Measurements from ENCODE around the gene DGLUCY.
"Not testable (repeated sequence)": the region's sequence is repeated elsewhere in the genome, so short reads cannot be mapped to it uniquely, and the experiment has no call there.

DGLUCY gene

DNA sequence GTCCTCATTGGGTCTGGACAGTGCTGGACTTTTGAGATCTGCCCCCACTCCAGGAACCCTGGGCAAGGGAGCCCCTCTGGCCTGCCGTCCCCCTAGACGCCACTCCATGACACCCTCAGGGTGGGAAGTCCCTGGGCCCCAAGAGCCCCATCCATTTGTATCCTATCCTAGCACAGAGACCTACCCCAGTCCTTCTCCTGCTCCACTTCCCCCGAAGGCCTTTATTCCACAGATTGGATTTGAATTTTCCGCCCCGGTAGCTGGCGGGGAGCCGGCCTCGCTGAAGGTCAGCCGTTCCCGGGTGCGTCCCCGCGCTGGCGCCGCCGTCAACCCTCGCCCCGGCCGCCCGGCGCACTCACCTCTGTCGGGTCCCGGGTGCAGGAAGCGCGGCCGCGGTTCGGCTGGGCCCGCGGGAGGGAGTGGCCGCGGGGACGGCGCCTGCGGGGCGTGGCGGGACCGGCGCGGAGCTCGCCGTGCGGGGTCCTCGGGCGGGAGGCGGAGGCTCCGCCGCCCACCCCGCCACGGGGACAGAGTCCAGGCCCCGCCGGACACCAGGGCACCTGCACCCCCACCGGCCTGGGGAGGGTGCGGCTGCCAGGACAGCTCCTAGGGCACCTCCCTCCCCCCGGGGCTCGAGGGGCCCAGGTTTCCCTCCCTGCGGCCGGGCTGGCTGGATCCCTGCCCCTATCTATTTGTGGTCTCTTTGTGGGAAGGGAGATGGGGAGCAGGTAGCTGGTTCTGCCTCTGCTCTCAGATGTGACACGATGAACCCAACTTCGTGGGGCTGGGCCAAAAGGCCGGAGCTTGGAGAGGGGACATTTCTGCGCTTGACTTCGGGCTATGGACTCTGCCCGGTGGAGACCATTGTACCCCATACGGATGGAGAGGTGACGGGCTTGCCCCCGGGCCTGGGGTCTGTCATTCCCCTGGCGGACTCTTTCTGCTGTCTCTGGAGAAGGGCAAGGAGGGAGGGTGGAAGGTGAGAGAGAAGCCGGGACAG, 150.6 kb downstream of the DGLUCY start:
- DNase-seq: no peak

DNA sequence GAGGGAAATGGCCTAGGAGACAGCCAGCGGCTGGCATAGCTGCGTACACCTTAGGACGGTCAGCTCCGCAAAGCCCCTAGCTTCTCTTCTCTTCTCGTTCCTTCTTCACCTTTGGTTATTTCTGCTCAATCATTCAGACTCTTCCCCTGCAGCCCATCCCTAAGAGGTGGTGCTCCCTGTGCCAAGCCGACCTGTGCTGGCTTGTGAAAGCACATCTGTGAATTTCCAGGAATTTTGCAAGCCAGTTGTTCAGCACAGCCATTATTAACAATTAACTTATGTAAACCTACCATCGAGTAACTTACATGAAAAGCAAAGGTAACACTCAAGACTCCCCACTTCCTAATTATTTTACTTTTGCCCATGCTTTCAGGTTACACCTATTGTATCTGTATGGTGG, 151.5 kb downstream of the DGLUCY start:
- no peak for DNase-seq

DNA sequence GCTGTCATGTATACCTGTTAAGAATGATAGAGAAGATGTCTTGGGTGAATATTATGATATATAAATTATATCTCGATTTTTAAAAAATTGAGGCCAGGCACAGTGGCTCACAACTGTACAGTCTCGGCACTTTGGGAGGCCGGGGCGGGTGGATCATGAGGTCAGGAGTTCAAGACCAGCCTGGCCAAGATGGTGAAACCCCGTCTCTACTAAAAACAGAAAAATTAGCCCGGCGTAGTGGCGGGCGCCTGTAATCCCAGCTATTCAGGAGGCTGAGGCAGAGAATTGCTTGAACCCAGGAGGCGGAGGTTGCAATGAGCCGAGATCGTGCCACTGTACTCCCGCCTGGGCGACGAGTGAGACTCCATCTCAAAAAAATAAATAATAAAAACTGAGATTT, 152.4 kb downstream of the DGLUCY start:
- DNase-seq: not testable (repeated sequence)

DNA sequence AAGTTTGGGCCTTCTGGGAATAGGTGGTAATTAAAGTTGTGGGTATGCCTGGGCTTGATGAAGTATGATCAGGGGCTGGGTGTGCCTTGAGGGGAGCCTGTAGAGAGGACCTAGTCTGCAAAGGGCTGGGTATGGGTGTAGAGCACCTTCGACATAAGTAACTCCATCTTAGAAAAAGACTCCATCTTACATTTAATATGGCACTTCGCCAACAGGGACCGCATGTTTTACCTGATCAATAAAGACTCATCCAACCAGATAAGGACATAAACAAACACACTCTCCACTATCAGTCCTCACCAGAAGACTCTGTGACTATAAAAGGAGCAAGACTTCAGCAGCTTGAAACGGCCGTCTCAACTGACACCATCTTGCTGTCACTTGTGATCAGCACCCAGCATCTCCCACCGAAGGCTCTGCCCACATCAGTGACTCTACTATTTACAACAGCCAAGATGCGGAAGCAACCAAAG, 154.1 kb downstream of the DGLUCY start:
- no peak for DNase-seq

DNA sequence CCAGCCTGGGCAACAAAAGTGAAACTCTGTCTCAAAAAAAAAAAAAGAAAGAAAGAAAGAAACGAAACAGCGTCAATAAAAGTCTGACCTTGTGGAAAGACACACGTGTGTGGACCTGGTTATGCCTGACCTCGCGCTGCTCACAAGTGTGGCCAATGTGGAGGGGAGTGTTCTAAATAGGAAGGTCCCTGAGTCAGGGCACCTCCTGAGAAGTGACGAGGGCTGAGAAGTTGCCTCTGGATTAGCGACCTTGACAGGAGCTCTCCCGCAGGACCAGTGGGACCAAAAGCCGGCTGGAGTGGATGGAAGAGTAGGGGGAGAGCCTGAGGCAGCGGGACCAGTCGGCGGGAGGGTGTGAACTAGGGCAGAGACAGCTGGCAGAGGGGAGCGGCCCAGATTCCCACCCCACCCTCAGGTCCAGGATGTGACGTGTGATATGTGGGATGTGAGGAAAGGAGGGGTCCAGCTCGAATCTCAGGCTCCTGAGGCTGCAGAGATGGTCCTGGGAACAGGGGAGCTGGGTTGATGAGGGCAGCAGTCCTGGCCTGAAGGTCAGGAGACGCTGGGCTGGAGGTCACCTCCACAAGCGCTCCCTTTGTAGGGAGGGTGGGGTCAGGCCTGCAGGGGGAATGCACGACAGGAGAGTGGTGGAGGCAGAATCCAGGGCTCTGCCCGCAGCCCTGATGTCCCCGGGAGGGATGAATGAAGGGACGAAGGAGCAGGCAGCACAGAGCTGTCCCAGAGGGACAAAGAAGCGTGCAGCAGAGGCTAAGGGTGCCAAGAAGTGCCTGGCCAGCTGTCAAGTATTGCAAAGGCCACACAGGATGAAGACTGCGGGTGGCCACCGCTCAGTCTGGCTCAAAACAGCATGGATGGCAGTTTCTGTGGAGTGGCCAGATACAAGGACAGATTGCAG, 155.5 kb downstream of the DGLUCY start:
- DNase-seq: no peak

DNA sequence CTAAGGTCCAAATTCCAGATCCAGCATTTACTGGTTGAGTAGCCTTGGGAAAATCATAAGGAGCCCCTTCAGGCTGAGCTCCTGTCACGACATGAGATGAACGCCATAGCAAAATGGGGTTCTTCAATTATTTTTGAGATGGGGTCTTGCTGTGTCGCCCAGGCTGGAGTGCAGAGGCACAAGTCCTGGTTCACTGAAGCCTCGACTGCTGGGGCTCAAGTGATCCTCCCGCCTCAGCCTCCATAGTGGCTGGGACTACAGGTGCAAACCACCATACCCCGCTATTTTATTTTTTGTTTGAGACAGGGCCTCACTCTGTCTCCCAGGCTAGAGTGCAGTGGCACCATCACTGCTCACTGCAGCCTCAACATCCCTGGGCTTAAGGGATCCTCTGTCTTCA, 156.3 kb downstream of the DGLUCY start:
- no peak for DNase-seq

DNA sequence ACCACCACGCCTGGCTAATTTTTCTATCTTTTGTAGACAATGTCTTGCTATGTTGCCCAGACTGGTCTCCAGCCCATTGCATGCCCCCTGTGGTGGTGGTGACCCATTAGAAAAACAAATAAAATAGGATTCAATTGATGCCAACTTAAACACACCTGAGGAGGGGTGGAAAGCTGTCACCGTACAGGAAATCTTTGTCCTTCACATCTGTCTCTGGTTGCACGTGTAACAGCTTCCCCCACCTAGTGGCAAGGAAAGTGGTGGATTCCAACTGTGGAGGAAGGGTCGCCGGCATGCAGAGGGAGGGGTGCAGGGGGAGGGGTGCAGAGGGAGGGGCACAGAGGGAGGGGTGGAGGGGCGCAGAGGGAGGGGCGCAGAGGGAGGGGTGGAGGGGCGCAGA, 156.7 kb downstream of the DGLUCY start:
- no peak for DNase-seq

DNA sequence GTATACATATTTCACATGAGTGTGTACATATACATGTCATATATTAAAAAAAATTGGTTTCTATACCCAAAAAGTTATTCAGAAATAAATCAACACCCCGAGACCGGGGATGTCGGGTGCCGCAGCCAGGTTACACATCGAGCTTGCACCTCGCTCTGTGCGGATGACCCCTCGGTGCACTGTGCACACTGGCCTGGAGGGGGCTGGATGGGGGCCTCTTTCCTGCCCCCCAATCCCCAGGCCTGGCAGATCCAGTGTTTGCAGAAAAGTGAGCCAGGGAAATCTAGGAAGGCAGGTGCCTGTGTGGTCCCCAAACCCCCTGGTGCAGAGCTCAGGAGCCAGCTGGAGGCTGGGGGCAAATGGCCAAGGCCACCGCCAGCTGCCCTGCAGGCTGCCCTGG, 157.8 kb downstream of the DGLUCY start:
- no peak for DNase-seq

DNA sequence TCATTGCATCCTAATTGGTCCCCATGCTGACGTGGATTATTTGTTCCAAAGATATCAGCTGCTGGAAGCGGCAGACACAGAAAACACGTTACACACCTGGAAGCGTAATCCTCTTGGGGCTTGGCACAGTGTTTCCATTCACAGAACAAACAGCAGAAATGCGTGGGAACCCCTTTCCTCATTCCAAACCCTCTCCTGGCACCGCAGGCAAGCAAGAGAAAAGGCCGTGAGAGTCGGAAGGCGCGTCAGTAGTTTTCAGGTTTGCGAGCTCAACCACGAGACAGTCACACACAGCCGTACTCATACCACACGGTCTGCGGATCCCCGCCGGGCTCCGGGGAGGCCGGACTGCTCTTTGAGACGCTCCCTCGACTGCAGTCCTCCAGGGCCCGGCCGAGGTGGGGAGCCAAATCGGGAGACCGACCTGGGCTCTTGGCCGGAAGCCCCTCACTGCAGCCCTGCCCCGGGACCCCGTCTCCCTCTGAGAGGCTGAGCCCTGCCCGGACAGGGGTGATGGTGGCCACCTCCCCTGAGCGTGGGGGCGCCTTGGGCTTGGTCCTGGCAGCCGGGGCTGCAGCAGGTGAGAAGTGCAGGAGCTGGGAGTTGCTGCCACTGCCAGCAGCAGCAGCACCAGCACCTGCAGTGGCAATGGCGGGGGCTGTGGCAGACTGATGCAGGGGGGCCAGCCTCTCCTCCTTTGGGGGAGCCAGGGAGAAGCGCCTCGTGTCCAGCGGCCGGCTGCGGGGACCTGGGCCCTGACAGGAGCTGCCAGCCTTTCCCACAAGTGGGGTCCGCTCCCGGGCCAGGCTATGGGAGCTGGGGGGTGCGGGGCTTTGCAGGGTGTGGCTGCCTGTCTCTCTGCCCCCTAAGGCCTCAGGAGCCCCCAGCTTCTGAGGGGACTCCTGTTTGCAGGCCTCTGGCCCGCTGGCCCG, 158.7 kb downstream of the DGLUCY start:
- DNase-seq: no peak

DNA sequence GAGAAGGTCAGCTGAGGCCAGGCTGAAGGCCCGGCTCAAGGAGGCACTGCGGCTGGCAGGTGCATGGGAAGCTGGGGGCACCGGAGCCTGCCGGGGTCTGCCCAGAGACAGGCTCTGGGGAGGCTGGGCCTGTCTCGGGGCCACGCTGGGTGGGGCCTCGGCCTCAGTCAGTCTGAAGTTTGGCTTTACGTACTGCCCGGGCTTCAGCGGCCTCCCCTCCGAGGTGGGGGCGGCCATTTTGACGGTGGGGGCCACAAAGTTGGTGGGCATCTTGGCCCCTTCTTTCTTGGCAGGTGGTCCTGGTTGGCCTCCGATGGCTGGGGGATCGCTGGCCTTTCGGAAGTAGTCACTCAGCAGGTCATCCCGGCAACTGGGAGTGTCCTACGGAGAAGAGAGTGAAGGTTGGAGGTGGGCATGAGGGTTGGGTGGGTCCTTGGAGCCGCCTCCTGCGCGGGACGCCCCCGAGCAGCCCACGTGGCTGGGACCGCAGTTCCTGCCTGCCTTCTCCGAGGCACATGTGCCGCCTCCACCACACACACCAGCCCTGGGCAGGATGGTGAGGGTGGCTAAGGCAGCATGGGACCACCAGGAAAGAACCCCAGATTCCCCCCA, 159.5 kb downstream of the DGLUCY start:
- no peak for DNase-seq

DNA sequence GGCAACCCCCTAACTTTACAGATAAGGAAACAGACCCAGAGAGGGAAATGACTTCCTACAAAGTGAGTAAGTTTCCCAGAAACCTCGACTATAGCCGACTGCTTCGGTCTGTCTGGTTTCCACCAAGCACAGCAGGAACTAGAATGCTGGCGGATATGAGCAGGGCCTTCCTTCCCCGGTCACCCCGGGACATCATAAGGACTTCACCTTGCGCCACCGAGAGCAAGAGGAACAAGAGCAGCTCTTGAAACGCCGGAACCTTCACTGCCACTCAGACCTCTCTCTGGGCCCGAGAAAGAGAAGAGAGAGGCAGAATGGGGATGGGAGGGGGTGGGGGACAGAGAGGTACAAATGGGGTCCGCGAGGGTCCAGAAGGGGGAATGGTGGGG, 160.0 kb downstream of the DGLUCY start:
- DNase-seq: no peak

DNA sequence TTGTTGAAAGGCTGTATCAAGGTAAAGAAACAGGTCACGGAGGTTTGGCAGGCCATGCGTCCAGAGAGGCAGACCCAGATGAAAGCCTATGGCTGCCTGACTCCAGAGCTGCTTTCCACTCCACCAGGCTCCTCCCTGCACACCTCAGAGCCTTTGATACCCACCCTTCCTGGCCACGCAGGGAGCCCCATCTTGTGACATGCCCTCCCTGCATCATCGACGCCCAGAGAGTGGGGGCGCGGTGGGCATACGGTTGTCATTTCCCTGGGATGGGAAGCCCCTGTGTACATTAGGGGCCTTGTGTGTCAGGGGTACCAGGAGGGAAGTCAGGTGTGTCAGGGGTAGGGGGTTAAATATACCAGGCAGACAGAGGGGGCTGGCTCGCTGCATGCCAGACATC, 160.9 kb downstream of the DGLUCY start:
- no peak for DNase-seq
